Stimulated activated effector memory CD8-positive, alpha-beta T cell treated with anti-CD3 and anti-CD28 coated beads, Interleukin-12 subunit alpha, Interleukin-12 subunit beta, amount 100 ng/mL, for 72 hours (primary cell): ENCODE measurements around the gene ESAM.
"Not testable (repeated sequence)": the region's sequence is repeated elsewhere in the genome, so short reads cannot be mapped to it uniquely, and the experiment has no call there.

Experiments
- ATAC-seq: fragments of 150-1000 bp; cut with Tn5 transposase; 2 replicates; pipeline ENCODE4 v1.10.0; 2021
- DNase-seq, 2 donors: peaks; one replicate each; pipeline ENCODE4 v3.0.0; 2021 to 2022; ENCODE audit warnings: low spot score in 2 of 2
- H3K27ac Mint-ChIP-seq: one replicate; pipeline ENCODE4 v1.8.0; 2022; ENCODE audit warnings: mild to moderate bottlenecking, mixed read lengths
- H3K36me3 Mint-ChIP-seq: one replicate; pipeline ENCODE4 v1.8.0; 2022; ENCODE audit warnings: mild to moderate bottlenecking, mixed read lengths
- H3K4me1 Mint-ChIP-seq: one replicate; pipeline ENCODE4 v1.8.0; 2022; ENCODE audit warnings: mixed read lengths
- H3K4me3 Mint-ChIP-seq: one replicate; pipeline ENCODE4 v1.8.0; 2022; ENCODE audit warnings: mild to moderate bottlenecking, mixed read lengths
- H3K9me3 Mint-ChIP-seq: one replicate; pipeline ENCODE4 v1.8.0; 2022; ENCODE audit warnings: mixed read lengths

The ESAM gene

GRCh38 chr11:124788521-124788920, 26.4 kb upstream of the ESAM start:
- Mint-ChIP-seq H3K9me3 (no peaks in the 10 kb centered on the region), H3K4me1 (peaks cover 26% of the 10 kb centered on the region), H3K4me3 (no peak overlapping the region), H3K27ac (no peak overlapping the region), H3K36me3 (no peaks in the 10 kb centered on the region)
- no peak for ATAC-seq
- DNase-seq: no peak

GRCh38 chr11:124784051-124784450, 22.0 kb upstream of the ESAM start:
- H3K27ac Mint-ChIP-seq: no peak overlapping the region
- ATAC-seq: no peak
- no peaks in the 10 kb centered on the region for H3K4me1 Mint-ChIP-seq
- no peaks in the 10 kb centered on the region for H3K9me3 Mint-ChIP-seq
- no peak for DNase-seq
- H3K4me3 Mint-ChIP-seq: no peak overlapping the region
- H3K36me3 Mint-ChIP-seq: no peaks in the 10 kb centered on the region

GRCh38 chr11:124783002-124783401, 20.9 kb upstream of the ESAM start:
- H3K36me3 Mint-ChIP-seq: no peaks in the 10 kb centered on the region
- DNase-seq (no peak), ATAC-seq (no peak)
- H3K4me3 Mint-ChIP-seq: no peak overlapping the region
- H3K9me3 Mint-ChIP-seq: no peaks in the 10 kb centered on the region
- no peak overlapping the region for H3K27ac Mint-ChIP-seq
- H3K4me1 Mint-ChIP-seq: peaks cover 6% of the 10 kb centered on the region

- no peak overlapping the region for H3K27ac Mint-ChIP-seq
- H3K4me3 Mint-ChIP-seq: no peak overlapping the region
- ATAC-seq (no peak), DNase-seq (no peak)
- H3K9me3 Mint-ChIP-seq: no peaks in the 10 kb centered on the region
- H3K4me1 Mint-ChIP-seq: peaks cover 18% of the 10 kb centered on the region
- peaks cover 9% of the 10 kb centered on the region for H3K36me3 Mint-ChIP-seq
Observed at GRCh38 chr11:124779568-124779967, 17.5 kb upstream of the ESAM start.

GRCh38 chr11:124778281-124778680, 16.2 kb upstream of the ESAM start:
- no peak for ATAC-seq
- DNase-seq: no peak
- peak overlapping the region; percentile 24 for H3K27ac Mint-ChIP-seq

GRCh38 chr11:124776865-124777645, 15.0 kb upstream of the ESAM start:
- peaks cover 27% of the 10 kb centered on the region for H3K36me3 Mint-ChIP-seq
- no peak overlapping the region for H3K4me3 Mint-ChIP-seq
- H3K27ac Mint-ChIP-seq: no peak overlapping the region
- H3K4me1 Mint-ChIP-seq: peaks cover 18% of the 10 kb centered on the region
- H3K9me3 Mint-ChIP-seq: no peaks in the 10 kb centered on the region
- ATAC-seq: no peak
- DNase-seq: no peak

More at GRCh38 chr11:124778281-124778680, 16.2 kb upstream of the ESAM start:
- Mint-ChIP-seq H3K36me3 (peaks cover 14% of the 10 kb centered on the region), H3K4me1 (peaks cover 18% of the 10 kb centered on the region), H3K9me3 (no peaks in the 10 kb centered on the region), H3K4me3 (no peak overlapping the region)

GRCh38 chr11:124770959-124771358, 8.9 kb upstream of the ESAM start:
- not testable (repeated sequence) for H3K27ac Mint-ChIP-seq, H3K4me1 Mint-ChIP-seq, ATAC-seq, H3K4me3 Mint-ChIP-seq, DNase-seq, H3K9me3 Mint-ChIP-seq
- H3K36me3 Mint-ChIP-seq: peaks cover 61% of the 10 kb centered on the region

GRCh38 chr11:124769806-124770774, 8.0 kb upstream of the ESAM start:
- no peak for ATAC-seq
- Mint-ChIP-seq H3K27ac (no peak overlapping the region), H3K9me3 (no peaks in the 10 kb centered on the region), H3K4me3 (no peak overlapping the region), H3K4me1 (no peaks in the 10 kb centered on the region), H3K36me3 (peaks cover 67% of the 10 kb centered on the region)
- no peak for DNase-seq

GRCh38 chr11:124768914-124769313, 6.8 kb upstream of the ESAM start:
- DNase-seq (no peak), ATAC-seq (no peak)
- no peak overlapping the region for H3K27ac Mint-ChIP-seq
- H3K36me3 Mint-ChIP-seq: peaks cover 67% of the 10 kb centered on the region
- H3K9me3 Mint-ChIP-seq: no peaks in the 10 kb centered on the region
- no peaks in the 10 kb centered on the region for H3K4me1 Mint-ChIP-seq
- no peak overlapping the region for H3K4me3 Mint-ChIP-seq

- Mint-ChIP-seq H3K36me3 (peaks cover 42% of the 10 kb centered on the region), H3K4me1 (peaks cover 12% of the 10 kb centered on the region), H3K27ac (no peak overlapping the region), H3K4me3 (no peak overlapping the region), H3K9me3 (no peaks in the 10 kb centered on the region)
- DNase-seq (no peak), ATAC-seq (no peak)
Observed at GRCh38 chr11:124766156-124766555, 4.1 kb upstream of the ESAM start.

- ATAC-seq: peak; percentile 58
- peaks cover 21% of the 10 kb centered on the region for H3K4me1 Mint-ChIP-seq
Observed at GRCh38 chr11:124763156-124763947, 1.3 kb upstream of the ESAM start.

GRCh38 chr11:124762624-124763155, 600 bp upstream of the ESAM start:
- DNase-seq: peak in 1 of 2 donors; percentile 67

More at GRCh38 chr11:124763156-124763947, 1.3 kb upstream of the ESAM start:
- H3K27ac Mint-ChIP-seq: peak overlapping the region; percentile 6
- H3K9me3 Mint-ChIP-seq: no peaks in the 10 kb centered on the region
- peaks cover 19% of the 10 kb centered on the region for H3K36me3 Mint-ChIP-seq
- DNase-seq: peak; percentile 75 to 91
- H3K4me3 Mint-ChIP-seq: peak overlapping the region; percentile 78

GRCh38 chr11:124761301-124762104, 587 bp downstream of the ESAM start:
- DNase-seq (no peak), ATAC-seq (no peak)
- Mint-ChIP-seq H3K4me1 (peaks cover 25% of the 10 kb centered on the region), H3K4me3 (peak overlapping the region; percentile 78), H3K36me3 (peaks cover 11% of the 10 kb centered on the region), H3K27ac (no peak overlapping the region), H3K9me3 (no peaks in the 10 kb centered on the region)

More at GRCh38 chr11:124762624-124763155, 600 bp upstream of the ESAM start:
- Mint-ChIP-seq H3K27ac (peak overlapping the region; percentile 6), H3K9me3 (no peaks in the 10 kb centered on the region), H3K4me1 (peaks cover 25% of the 10 kb centered on the region), H3K36me3 (peaks cover 16% of the 10 kb centered on the region), H3K4me3 (peak overlapping the region; percentile 78)
- ATAC-seq: peak; percentile 44

GRCh38 chr11:124760806-124761205, 1.3 kb downstream of the ESAM start:
- Mint-ChIP-seq H3K9me3 (no peaks in the 10 kb centered on the region), H3K36me3 (peaks cover 4% of the 10 kb centered on the region), H3K4me3 (no peak overlapping the region), H3K4me1 (peaks cover 25% of the 10 kb centered on the region), H3K27ac (no peak overlapping the region)
- ATAC-seq (no peak), DNase-seq (no peak)
